DND-41 (cell line): ENCODE measurements around the gene KIF3B.
"Not testable (repeated sequence)": the region's sequence is repeated elsewhere in the genome, so short reads cannot be mapped to it uniquely, and the experiment has no call there.

Experiments
- CTCF ChIP-seq: IDR thresholded peaks from 2 replicates; pipeline ENCODE4 v1.5.1; 2012; ENCODE audit warnings: borderline replicate concordance, low read length, moderate library complexity, mild to moderate bottlenecking; ENCODE audit not compliant: poor library complexity, severe bottlenecking; ENCODE audit errors: extremely low read depth
- EZH2 ChIP-seq: IDR thresholded peaks from 3 replicates; pipeline ENCODE4 v1.6.1; 2012; ENCODE audit warnings: borderline replicate concordance, low read depth, mild to moderate bottlenecking, moderate library complexity, low read length, inconsistent platforms; ENCODE audit not compliant: severe bottlenecking

- TF ChIP-seq CTCF, EZH2: not testable (repeated sequence)
Measured at GRCh38 chr20:32260973-32261372, 16.5 kb upstream of the KIF3B start.
